ENCODE results near the gene CDADC1. TPM values are rescaled to one million over a fixed set of nuclear protein-coding genes. Genes with fewer than 3 reads are reported as not detected.

Gene CDADC1
- total and polyA plus RNA-seq, 2 of the 13 experiments (the other 11 are each of a cell fraction or from before 2014, with no cell fraction given) = 2.4 to 9.0 TPM

GRCh38 chr13:49288458-49288857, 40.7 kb downstream of the CDADC1 start:
- BruUV-seq (replicated peaks) = no TSS peak
- H3K27me3 ChIP-seq (ENCODE audit: control insufficient read depth in 1 of 2, insufficient read depth in 2 of 2, low read length in 2 of 2) = no peaks in the 10 kb centered on the region
- H3K9me3 ChIP-seq (ENCODE audit: low read length) = no peaks in the 10 kb centered on the region
- ChIA-PET CTCF (ENCODE audit: low intra/inter-chr PET ratio, low total read pairs) (no interaction called here), POLR2A (no interaction called here)
- FAIRE-seq (no peak), ATAC-seq (no peak), DNase-seq (ENCODE audit: low spot score) (no peak)
- H3K9ac ChIP-seq (ENCODE audit: insufficient read depth, low read depth, low read length) = no peak overlapping the region
- no peaks in the 10 kb centered on the region for H4K20me1 ChIP-seq (ENCODE audit: insufficient read depth, low read length)
- H3K4me3 ChIP-seq (replicated peaks in 1 of 3; ENCODE audit: insufficient read depth in 1 of 3, low read depth in 2 of 3, low read length in 3 of 3) = no peak overlapping the region
- H3K79me2 ChIP-seq (ENCODE audit: insufficient read depth, low read length) = no peaks in the 10 kb centered on the region
- no peak overlapping the region for H3K4me2 ChIP-seq (ENCODE audit: low read depth, low read length)
- H2AFZ ChIP-seq (ENCODE audit: low read length) = no peak overlapping the region
- no peaks in the 10 kb centered on the region for H3K4me1 ChIP-seq (ENCODE audit: insufficient read depth, low read length)
- intact Hi-C loops (cut with micrococcal nuclease; ENCODE audit: unreplicated experiment) (no loop called here), in situ Hi-C loops (cut with HindIII; ENCODE audit: extremely low pct_ligation_motif_present, low pct_unique_long_range_greater_than_20kb) (no loop called here)
- H3K36me3 ChIP-seq (replicated peaks in 1 of 2; ENCODE audit: control insufficient read depth in 1 of 2, insufficient read depth in 2 of 2, low read length in 2 of 2) = no peaks in the 10 kb centered on the region
- no peak overlapping the region for H3K27ac ChIP-seq (ENCODE audit: extremely low read length, insufficient read depth, low read length)
- TF ChIP-seq NR2F2 (IDR thresholded peaks at IDR 0.05; ENCODE audit: borderline replicate concordance, low read depth) (no peak), KLF6 (CRISPR knock-in tag; IDR thresholded peaks at IDR 0.05) (no peak), ZNF441 (CRISPR knock-in tag; IDR thresholded peaks at IDR 0.05; ENCODE audit: borderline replicate concordance) (no peak), SAFB2 (CRISPR knock-in tag; IDR thresholded peaks at IDR 0.05; ENCODE audit: borderline replicate concordance, low read depth) (no peak), SETDB1 (CRISPR knock-in tag; IDR thresholded peaks at IDR 0.05; ENCODE audit: borderline replicate concordance) (no peak), ARID4A (CRISPR knock-in tag; IDR thresholded peaks at IDR 0.05; ENCODE audit: borderline replicate concordance) (no peak), TFDP1 (CRISPR knock-in tag; IDR thresholded peaks at IDR 0.05; ENCODE audit: borderline replicate concordance) (no peak), ZBTB4 (CRISPR knock-in tag; IDR thresholded peaks at IDR 0.05; ENCODE audit: borderline replicate concordance) (no peak), SMYD3 (CRISPR knock-in tag; IDR thresholded peaks at IDR 0.05) (no peak)

Data from HepG2 (cell line).